Measurements from ENCODE around the gene ACSL6. TPM values are rescaled to one million over a fixed set of nuclear protein-coding genes. Genes with fewer than 3 reads are reported as not detected.

ACSL6 gene
- total RNA-seq, 4 donors from 2014 or later: 0.04 to 3.2 (median 1.1) TPM

- no peak for DNase-seq
- H3K4me1 ChIP-seq: peaks cover 0 to 19% (median 0%) of the 10 kb centered on the region in 3 donors
- WGBS, 2 donors: 86% methylated on average over 1 to 2 of the region's 3 CpGs
- H3K4me3 ChIP-seq: no peak overlapping the region
- intact Hi-C loops (cut with DNase I): no loop called here
- no peaks in the 10 kb centered on the region for H3K36me3 ChIP-seq
- no peaks in the 10 kb centered on the region for H3K9me3 ChIP-seq
- TF ChIP-seq POLR2A (IDR thresholded peaks at IDR 0.05) (no peak), CTCF (IDR thresholded peaks at IDR 0.05) (no peak)
- H3K27me3 ChIP-seq: no peaks in the 10 kb centered on the region
- H3K27ac ChIP-seq: no peak overlapping the region
These were observed 24.2 kb downstream of the ACSL6 start for GRCh38 chr5:131987251-131987650.

GRCh38 chr5:131986161-131986912 lies 25.1 kb downstream of the ACSL6 start:
- Histone ChIP-seq H3K9me3 (no peaks in the 10 kb centered on the region), H3K27me3 (no peaks in the 10 kb centered on the region), H3K36me3 (no peaks in the 10 kb centered on the region), H3K27ac (no peak overlapping the region), H3K4me1 (peaks cover 0 to 25% (median 0%) of the 10 kb centered on the region in 3 donors), H3K4me3 (no peak overlapping the region)
- WGBS, 2 donors: 86 to 88% methylated on average over 7 of the region's 8 CpGs
- DNase-seq: no peak
- intact Hi-C loops (cut with DNase I): no loop called here
- TF ChIP-seq CTCF (IDR thresholded peaks at IDR 0.05): no peak
- TF ChIP-seq POLR2A (IDR thresholded peaks at IDR 0.05): no peak

- TF ChIP-seq CTCF (IDR thresholded peaks at IDR 0.05) (no peak), POLR2A (IDR thresholded peaks at IDR 0.05) (no peak)
These were observed 26.3 kb downstream of the ACSL6 start for GRCh38 chr5:131984956-131985665.

GRCh38 chr5:131983244-131983771 lies 28.1 kb downstream of the ACSL6 start:
- Histone ChIP-seq H3K27ac (no peak overlapping the region), H3K9me3 (no peaks in the 10 kb centered on the region), H3K27me3 (no peaks in the 10 kb centered on the region), H3K36me3 (no peaks in the 10 kb centered on the region), H3K4me3 (no peak overlapping the region), H3K4me1 (peaks cover 0 to 47% (median 0%) of the 10 kb centered on the region in 3 donors)
- 53 to 71% methylated on average over 1 to 2 of the region's 2 CpGs for WGBS, 2 donors
- intact Hi-C loops (cut with DNase I): no loop called here
- no peak for TF ChIP-seq CTCF (IDR thresholded peaks at IDR 0.05)
- no peak for TF ChIP-seq POLR2A (IDR thresholded peaks at IDR 0.05)
- DNase-seq: no peak

More at GRCh38 chr5:131984956-131985665, 26.3 kb downstream of the ACSL6 start:
- no peak overlapping the region for H3K27ac ChIP-seq
- DNase-seq: no peak
- H3K27me3 ChIP-seq: no peaks in the 10 kb centered on the region
- no peaks in the 10 kb centered on the region for H3K9me3 ChIP-seq
- H3K36me3 ChIP-seq: no peaks in the 10 kb centered on the region
- no peak overlapping the region for H3K4me3 ChIP-seq
- 93 to 97% methylated on average over 4 to 7 of the region's 8 CpGs for WGBS, 2 donors
- intact Hi-C loops (cut with DNase I): no loop called here
- peaks cover 0 to 35% (median 0%) of the 10 kb centered on the region in 3 donors for H3K4me1 ChIP-seq

GRCh38 chr5:131981516-131981915 lies 29.9 kb downstream of the ACSL6 start:
- H3K36me3 ChIP-seq: no peaks in the 10 kb centered on the region
- peak overlapping the region in 1 of 4 donors; percentile 33 for H3K27ac ChIP-seq
- DNase-seq: no peak
- no peak overlapping the region for H3K4me3 ChIP-seq
- no peaks in the 10 kb centered on the region for H3K9me3 ChIP-seq
- H3K4me1 ChIP-seq: peaks cover 0 to 42% (median 0%) of the 10 kb centered on the region in 3 donors
- WGBS, 2 donors: 43 to 50% methylated on average over 4 of the region's 4 CpGs
- TF ChIP-seq POLR2A (IDR thresholded peaks at IDR 0.05): no peak
- TF ChIP-seq CTCF (IDR thresholded peaks at IDR 0.05): no peak
- no peaks in the 10 kb centered on the region for H3K27me3 ChIP-seq
- intact Hi-C loops (cut with DNase I): no loop called here

All from esophagus squamous epithelium (tissue), 5 donors.